ENCODE results near the gene CXCL12.

GRCh38 chr10:44398271-44398670, 13.4 kb upstream of the CXCL12 start:
- no peak for TF ChIP-seq ELF4 (IDR thresholded peaks at IDR 0.05)
- TF ChIP-seq L3MBTL2 (conservative IDR thresholded peaks at IDR 0.05), result no peak
- TF ChIP-seq SUZ12 (IDR thresholded peaks at IDR 0.05), result no peak
- TF ChIP-seq FOXM1 (IDR thresholded peaks at IDR 0.05; ENCODE audit: borderline replicate concordance), result no peak
- TF ChIP-seq FOXK2 (IDR thresholded peaks at IDR 0.05), result no peak

Measured in HEK293T (cell line).